CD4-positive, alpha-beta T cell treated with Interleukin-10 for 1 hour (primary cell): ENCODE results near the gene NETO2.
"Not testable (repeated sequence)": the region's sequence is repeated elsewhere in the genome, so short reads cannot be mapped to it uniquely, and the experiment has no call there.

Experiments
- DNase-seq: peaks from one replicate; pipeline ENCODE4 v3.0.0-alpha.2; 2020

NETO2 gene, protein sequence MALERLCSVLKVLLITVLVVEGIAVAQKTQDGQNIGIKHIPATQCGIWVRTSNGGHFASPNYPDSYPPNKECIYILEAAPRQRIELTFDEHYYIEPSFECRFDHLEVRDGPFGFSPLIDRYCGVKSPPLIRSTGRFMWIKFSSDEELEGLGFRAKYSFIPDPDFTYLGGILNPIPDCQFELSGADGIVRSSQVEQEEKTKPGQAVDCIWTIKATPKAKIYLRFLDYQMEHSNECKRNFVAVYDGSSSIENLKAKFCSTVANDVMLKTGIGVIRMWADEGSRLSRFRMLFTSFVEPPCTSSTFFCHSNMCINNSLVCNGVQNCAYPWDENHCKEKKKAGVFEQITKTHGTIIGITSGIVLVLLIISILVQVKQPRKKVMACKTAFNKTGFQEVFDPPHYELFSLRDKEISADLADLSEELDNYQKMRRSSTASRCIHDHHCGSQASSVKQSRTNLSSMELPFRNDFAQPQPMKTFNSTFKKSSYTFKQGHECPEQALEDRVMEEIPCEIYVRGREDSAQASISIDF

DNA sequence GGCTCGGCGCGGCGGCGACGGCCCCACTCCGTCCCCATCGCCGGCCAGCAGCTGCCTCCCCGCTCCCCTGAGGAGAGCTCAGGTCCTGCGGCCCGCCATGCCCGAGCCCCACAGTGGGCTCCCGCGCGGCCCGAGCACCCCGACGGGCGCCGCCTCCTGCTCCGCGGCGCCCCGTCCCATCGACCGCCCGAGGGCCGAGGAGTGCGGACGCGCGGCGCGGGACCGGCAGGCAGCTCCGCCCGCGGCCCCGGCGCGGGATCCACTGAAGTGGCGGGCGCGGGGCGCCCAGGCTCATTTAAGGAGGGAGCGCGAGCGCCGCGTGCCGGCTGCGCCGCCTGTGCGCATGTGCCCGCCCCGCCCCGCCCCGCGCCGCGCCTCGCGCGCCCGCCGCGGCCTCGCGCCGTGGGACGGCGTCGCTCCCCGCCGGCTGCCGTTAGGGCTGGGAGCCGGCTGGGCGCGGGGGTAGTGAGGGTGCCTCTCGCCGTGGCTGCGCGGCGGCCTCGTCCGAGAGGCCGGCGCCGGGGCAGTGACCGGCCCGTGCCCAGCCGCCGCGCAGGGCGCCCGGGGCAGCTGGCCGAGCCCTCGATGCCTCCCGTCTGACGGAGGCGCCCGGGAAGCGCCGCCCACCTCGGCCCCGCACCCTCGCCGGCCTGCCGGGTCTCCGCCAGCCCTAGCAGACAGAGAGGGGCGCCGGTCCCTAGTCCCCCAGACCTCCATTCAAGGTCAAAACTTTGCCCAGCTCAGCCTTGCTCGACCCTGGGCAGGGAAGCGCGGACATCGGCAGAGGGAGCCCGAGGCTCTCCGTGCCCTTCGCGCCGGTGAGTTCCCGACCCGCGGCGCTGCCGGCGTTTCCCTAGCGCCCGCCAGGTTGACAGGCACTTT, at the start of gene NETO2:
TSS of gene NETO2 (minus strand) at position 269 of the 882 bp plus-strand sequence. CDS start 333 bp downstream, outside the sequence.
- peak; percentile 73 for DNase-seq

DNA sequence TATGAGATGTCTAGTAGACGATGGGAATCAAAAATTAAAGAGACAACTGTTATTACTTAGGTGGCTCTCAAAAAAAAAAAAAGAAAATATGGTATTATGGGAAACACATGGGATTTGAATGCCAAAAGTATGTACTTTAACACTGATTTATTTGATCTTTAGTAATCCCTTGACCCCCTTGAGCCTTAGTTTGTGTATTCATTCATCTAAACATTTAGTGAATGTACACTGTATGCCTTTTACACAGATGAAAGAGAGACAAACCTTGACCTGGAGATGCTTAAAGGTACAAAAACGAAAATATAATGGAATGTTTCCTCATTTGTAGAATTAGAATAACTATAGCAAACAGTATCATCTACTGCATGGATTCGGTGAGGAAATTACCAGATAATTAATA, 38.6 kb upstream of the NETO2 start:
- DNase-seq = no peak

DNA sequence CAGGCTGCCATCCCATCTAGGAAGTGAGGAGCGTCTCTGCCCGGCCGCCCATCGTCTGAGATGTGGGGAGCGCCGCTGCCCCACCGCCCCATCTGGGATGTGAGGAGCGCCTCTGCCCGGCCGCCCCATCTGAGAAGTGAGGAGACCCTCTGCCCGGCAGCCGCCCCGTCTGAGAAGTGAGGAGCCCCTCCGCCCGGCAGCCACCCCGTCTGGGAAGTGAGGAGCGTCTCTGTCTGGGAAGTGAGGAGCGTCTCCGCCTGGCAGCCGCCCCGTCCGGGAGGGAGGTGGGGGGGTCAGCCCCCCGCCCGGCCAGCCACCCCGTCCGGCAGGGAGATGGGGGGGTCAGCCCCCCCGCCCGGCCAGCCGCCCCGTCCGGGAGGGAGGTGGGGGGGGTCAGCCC, 37.3 kb upstream of the NETO2 start:
- not testable (repeated sequence) for DNase-seq

DNA sequence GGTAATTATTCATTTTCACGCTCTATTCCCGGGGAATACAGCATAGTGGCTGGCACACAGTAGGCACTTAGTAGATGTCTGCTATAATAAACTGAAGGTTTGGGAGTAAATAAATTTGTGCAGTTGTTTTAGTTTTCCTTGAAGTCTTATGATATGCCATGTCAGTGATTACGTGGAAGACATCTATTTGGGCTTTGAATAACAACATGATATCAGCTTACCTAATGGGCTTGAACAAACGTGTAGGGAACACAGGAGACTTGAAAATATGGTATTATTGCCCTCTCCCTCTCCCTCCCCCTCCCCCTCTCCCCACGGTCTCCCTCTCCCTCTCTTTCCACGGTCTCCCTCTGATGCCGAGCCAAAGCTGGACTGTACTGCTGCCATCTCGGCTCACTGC, 36.3 kb upstream of the NETO2 start:
- DNase-seq = no peak

DNA sequence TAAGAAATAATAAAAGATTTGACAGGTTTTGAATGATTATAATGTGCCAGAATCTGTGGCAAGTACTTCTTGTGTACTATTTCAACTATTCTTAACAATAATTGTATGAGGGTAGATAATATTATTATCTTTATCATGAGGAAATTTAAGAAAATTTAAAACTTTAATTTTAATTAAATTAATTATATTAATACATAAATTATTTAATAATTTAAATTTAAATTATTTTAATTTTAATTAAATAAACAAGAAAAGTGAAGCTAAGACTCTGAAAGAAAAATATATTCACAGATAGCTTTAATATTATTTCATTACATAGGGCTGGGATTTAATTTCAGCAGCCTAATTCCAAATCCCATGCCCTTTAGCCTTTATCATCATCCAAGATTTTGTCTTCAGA, 31.4 kb upstream of the NETO2 start:
- DNase-seq = no peak

DNA sequence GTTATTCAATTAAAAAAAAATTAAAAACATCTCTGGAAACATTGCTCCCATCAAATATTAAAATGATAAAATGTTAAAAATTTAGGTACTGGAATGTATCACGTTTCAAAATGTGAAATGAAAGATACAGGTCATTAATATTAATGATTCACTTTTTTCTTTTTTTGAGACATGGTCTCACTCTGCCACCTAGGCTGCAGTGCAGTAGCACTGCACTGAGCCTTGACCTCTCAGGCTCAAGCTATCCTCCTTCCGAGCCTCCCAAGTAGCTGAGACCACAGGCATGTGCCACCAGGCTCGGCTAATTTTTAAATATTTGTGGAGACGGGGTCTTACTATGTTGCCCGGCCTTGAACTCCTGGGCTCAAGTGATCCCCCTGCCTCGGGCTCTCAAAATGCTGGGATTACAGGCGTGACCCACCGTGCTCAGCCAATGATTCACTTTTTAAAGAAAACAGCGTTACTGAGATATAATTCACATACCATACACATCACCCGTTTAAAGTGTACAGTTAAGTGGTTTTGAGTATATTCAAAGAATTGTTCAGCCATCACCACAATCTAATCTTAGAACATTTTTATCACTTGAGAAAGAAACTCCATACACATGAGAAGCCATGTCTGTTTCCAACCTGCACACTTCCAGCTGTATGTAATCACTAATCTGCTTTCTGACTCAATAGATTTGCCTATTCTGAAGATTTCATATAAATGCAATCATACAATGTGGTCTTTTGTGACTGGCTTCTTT, 19.1 kb upstream of the NETO2 start:
- DNase-seq = no peak

DNA sequence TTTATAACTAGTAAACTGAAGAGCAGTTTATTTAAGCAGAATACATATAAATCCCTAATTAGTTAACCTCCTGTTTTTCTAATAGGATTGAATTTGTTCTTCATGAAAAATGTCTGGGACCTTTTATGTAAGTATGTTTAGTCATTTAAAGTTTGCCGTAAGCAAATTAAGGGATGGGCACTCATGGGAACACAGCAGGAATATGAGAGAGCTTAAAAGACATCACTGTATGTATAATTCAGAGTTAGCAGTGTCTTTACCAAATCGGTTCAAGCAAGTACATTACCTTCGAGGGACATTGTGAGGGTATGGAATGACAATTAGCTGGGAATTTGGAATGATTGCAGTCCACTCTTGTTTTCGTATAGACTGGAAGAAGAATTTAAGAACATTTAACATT, 17.7 kb upstream of the NETO2 start:
- DNase-seq = no peak

DNA sequence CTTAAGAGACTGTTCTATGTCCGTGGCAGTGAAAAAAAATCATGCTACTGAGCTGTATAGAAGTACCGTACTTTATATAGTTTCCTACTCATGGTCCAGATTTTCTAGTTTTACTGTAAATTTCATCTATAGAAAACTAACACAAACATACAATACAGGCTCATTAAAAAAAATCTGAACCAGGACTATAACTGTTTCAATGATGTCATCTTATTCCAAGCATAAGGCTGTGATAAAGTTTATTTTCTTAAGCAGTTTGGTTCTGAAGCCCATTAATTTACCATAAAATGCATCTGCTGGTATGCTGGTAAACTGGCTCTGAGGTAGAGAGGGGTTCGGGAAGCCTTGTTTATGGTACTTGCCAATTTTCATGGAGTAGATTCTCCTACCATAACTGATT, 16.7 kb upstream of the NETO2 start:
- no peak for DNase-seq

DNA sequence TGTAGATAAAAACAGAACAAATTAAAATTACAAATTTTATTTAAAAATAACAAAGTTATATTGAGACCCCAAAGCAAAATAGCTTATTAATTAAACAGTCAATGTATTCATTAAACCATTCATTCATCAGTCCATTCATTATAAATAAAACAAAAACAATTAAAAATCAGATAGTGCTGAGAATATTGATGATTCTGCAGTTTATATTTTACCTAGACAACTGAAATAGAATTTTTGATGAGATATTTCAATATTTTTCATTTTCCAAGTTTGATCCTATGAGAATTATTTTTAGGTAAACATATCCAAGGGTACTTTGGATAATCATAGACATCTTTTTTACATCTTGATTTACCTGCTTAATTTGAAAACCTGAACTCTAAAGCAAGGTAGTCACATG, 15.2 kb upstream of the NETO2 start:
- DNase-seq = no peak

DNA sequence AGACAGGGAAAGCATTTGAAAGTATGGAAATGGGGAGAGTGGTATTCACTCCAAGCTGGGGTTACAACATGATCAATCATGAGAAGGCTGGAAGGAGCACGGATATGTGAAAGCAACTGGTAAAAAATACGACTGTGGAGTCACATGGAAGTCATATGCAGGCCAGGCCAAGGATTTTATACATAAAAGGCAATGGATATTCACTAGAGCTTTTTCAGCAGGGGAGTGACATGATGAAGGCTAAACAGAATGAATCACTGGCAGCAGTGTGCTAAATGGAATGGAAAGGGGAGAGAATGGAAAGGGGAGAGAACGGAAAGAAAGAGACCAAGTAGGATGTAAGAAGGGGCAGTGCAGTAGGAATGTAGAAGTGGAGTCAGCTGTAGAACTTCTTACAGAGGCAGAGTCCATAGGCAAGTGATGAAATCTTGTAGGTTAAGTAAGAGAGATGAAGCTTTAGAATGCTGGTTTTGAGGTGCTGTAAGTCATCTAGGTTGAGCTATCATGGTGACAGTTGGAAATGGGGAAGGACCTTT, 13.0 kb upstream of the NETO2 start:
- no peak for DNase-seq

DNA sequence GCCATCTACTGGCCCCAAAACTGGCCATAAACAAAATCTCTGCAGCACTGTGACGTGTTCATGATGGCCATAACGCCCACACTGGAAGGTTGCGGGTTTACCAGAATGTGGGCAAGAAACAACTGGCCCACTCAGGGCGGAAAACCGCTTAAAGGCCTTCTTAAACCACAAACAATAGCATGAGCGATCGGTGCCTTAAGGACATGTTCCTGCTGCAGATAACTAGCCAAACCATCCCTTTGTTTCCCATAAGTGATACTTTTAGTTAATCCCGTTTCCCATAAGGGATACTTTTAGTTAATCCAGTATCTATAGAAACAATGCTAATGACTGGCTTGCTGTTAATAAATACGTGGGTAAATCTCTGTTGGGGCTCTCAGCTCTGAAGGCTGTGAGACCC, 8.8 kb upstream of the NETO2 start:
- DNase-seq = not testable (repeated sequence)

DNA sequence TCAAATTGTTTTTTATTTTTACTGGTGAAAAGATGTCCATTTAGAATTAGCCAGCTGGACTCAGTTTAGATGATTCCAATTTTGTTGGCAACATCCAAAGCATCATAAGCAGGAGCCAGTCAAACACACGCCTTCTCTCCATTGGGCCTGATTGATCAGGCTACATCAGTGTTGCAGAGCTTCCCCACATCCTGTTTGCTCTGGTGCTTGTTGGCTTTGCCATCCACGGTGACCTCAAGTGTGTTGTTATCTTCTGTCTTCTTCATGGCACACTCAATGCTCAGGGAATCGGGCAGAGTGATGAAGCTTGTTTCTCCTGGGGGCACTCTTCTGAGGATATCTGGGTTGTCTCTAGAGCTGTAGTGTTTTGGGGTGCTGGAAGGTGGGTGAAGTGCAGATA, 6.3 kb upstream of the NETO2 start:
- peak; percentile 8 for DNase-seq

DNA sequence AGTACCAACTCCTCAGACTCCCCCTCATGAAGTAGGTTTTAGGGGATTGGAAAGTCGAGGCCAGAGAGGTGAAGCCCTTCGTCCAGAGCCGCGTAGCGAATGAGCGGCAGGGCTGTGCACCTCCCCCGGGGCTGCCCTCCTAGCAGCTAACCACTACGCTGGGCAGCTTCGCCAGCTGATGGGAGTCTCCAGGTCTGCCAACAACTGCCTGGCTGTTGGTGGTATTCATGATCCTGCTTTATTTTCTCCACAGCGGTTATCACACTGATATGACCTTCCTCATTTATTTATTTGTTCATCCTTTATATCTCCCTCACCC, 773 bp upstream of the NETO2 start:
- no peak for DNase-seq

DNA sequence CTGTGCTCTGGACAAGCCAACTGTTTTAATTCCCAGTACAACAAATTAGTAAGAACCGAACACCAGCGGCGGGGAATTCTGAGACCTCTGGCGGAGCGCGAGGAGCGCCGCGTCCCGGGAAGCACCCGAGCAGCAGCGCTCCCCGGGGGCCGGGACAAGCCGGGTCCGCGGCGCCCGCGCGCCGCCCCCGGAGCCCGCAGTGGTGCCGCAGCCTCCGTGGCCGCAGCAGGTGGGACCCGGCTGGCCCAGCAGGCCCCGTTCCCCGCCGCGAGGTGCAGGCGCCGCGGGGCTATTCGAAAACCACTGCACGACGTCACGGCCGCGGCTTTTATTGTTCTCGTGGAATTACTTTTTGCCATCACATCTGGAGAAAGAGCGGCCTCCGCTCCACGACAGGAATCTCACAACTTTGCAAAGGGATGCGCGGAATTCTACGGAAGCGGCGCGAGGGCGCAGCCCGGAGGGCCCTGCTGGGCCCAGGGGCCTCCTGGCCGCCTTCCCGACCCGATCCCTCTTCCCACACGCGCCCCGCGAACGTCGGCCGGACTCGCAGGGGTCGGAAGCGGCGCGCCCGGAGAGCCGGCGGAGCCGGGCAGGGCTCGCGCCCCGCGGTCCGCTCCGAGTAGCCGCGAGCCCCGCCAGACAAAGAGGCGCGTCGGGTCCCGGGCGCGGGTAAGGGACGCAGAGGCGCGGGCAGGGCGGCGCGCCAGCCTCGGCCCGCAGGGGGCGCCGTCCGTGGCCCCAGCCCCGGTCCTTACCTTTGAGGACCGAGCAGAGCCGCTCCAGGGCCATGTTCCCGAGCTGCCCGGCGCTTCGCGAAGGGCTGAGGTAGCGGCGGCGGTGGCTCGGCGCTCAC, 696 bp downstream of the NETO2 start:
- peak; percentile 70 for DNase-seq

DNA sequence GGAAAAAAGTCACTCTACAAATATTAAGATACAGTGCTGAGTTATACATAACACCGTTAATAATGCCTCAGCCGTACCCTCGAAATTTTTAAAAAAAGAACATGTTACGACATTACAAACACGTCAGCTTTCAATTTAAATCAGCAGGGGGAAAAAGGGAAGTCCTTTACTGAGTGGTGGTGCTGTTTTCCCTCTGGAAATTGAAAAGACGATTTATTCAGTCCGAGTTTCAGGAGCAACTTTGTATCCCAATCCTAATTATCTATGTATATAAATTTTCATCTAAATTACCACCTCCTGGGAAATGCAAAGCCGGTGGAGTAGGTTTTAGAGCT, 1.3 kb downstream of the NETO2 start:
- DNase-seq = peak; percentile 23

DNA sequence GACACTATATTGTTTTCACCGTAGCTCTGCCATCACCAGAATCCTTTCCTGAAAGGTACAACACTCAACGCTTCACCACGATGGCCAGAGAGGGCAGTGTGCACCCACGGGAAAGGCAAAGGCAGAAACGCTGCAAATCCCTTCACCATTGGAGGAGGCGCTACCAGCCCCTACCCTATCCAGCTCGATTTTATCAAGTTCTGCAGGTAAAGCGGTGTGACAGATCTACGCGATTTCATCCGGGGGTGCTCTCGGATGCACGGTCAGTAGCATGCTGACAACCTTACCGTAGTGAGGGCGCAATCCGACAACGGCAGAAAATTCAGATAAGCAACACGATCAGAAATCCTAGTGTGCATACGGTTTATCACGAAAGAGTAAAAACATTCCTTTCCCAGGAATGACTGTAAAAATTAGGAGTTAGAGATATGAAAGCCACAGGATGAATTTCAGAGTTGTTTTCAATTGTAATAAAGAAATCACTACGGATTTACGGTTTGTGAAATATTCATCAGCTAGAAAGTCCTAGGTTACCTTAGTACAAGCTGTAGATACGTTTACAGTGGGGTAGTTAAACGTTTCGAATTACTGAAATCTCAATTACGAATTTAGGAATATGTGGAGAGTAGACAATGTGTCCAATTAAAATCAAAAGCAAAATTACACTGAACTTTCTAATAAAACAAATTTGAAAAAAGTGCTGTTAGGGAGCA, 1.8 kb downstream of the NETO2 start:
- peak; percentile 89 for DNase-seq

DNA sequence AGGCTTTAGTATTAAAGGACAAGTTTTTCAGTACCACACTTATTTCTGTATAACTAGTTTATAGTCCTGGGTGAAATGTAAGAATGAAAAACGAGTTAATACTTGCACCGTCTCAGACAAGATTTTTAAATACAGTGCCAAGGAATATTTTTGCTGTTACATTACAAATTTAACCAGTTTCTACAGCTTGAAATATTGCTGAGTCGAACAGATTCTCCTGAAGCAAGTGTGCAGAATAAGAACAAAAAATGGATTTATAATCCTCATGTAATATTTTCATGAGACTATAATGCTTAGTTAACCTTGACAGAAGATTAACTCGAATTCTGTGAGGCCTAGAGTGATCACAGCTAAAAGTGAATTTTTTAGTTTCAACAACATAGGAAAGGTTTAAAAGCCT, 3.1 kb downstream of the NETO2 start:
- no peak for DNase-seq

DNA sequence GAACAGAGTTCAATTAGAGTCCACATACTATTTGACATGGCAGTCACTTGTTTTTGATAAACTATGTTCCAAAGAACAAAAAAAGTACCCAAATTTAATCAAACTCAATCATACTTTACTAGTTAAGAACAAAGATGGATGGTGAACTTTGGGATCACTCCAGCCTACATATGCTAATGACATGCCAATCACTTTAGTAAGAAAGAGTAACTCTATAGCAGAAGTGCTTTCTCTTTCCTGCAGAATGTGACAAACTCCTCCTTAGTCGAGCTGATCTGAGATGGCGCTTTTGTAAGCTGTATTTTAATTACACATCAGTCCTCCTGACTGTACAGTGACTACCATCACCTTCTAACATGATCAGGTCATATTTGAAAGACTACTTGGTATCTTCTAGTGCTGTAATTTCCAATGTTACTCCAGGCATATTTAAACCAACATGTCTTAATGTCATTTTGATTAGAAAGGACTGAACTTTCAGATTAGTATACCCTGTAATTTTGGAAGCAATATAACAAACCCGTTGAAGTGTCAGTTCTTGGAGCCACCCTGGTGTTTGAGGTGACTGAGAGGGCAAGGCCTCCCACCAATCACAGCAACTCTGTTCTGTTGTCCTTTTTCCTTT, 4.1 kb downstream of the NETO2 start:
- no peak for DNase-seq

DNA sequence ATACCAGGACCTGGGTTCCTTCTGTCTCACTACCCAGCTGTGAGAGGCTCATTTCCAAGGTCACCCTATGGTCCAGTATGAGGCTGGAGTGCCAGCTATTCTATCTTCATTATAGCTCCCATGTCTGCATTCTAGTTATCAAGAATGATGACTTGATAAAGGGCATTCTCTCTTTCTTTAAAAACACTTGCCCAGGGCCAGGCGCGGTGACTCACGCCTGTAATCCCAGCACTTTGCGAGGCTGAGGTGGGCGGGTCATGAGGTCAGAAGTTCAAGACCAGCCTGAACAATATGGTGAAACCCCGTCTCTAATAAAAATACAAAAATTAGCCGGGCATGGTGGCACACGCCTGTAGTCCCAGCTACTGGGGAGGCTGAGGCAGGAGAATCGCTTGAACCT, 5.8 kb downstream of the NETO2 start:
- not testable (repeated sequence) for DNase-seq

DNA sequence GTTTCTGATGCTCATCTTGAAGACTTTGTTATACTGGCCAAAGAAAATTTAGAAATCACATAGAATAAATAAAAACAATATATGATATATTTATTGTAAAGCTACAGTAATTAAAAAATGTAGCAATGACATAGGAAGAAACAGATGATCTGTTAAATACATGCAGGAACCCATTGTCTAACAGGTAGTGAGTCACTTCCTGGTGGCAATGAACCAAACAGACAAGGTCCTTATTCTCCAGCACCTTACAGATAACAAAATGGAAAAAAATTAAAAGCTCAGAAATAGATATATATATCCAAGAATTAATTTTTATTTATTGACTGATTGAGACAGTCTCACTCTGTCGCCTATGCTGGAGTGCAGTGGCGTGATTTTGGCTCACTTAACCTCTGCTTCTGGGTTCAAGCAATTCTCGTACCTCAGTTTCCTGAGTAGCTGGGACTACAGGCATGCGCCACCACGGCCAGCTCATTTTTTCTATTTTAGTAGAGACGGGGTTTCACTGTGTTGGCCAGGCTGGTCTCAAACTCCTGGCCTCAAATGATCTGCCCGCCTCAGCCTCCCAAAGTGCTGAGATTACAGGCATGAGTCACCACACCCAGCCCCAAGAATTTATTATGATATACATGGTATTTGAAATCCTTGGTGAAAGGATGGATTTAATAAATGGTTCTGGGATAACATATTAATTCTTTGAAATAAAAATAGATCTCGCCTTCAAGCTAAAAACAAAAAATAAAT, 7.5 kb downstream of the NETO2 start:
- DNase-seq = peak; percentile 17
